Measurements from ENCODE around the gene FARS2.
A peak's percentile ranks its signal among the peaks of the same experiment; 100 is the strongest.

Gene FARS2

DNA sequence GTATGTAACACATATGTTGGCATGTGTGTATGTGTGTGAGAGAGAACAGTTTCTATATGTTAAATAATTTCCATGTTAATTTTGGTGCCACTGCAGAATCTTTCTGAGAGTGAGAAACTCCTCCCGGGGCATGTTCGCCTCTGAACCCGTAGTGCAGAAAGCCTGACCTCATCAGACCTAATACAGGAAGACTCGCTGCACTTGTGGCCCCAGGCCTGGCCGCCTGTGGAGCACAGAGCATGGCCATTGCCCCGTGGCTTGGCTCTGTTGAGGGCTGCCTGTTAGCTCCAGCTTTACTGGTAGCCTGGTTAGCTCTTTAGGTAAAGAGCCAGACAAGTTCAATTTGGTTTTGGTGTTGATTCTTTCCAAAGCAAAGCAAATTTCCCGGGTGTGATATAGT lies 25.5 kb downstream of the FARS2 start:
- no peak for DNase-seq (ENCODE audit: low spot score)
- H3K27ac ChIP-seq, result no peak overlapping the region
- ChIA-PET CTCF (no interaction called here), POLR2A (ENCODE audit: low non-redundant PET) (no interaction called here)
- TF ChIP-seq, protein P1, sequence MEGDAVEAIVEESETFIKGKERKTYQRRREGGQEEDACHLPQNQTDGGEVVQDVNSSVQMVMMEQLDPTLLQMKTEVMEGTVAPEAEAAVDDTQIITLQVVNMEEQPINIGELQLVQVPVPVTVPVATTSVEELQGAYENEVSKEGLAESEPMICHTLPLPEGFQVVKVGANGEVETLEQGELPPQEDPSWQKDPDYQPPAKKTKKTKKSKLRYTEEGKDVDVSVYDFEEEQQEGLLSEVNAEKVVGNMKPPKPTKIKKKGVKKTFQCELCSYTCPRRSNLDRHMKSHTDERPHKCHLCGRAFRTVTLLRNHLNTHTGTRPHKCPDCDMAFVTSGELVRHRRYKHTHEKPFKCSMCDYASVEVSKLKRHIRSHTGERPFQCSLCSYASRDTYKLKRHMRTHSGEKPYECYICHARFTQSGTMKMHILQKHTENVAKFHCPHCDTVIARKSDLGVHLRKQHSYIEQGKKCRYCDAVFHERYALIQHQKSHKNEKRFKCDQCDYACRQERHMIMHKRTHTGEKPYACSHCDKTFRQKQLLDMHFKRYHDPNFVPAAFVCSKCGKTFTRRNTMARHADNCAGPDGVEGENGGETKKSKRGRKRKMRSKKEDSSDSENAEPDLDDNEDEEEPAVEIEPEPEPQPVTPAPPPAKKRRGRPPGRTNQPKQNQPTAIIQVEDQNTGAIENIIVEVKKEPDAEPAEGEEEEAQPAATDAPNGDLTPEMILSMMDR (conservative IDR thresholded peaks at IDR 0.05; ENCODE audit: low read depth), result no peak

DNA sequence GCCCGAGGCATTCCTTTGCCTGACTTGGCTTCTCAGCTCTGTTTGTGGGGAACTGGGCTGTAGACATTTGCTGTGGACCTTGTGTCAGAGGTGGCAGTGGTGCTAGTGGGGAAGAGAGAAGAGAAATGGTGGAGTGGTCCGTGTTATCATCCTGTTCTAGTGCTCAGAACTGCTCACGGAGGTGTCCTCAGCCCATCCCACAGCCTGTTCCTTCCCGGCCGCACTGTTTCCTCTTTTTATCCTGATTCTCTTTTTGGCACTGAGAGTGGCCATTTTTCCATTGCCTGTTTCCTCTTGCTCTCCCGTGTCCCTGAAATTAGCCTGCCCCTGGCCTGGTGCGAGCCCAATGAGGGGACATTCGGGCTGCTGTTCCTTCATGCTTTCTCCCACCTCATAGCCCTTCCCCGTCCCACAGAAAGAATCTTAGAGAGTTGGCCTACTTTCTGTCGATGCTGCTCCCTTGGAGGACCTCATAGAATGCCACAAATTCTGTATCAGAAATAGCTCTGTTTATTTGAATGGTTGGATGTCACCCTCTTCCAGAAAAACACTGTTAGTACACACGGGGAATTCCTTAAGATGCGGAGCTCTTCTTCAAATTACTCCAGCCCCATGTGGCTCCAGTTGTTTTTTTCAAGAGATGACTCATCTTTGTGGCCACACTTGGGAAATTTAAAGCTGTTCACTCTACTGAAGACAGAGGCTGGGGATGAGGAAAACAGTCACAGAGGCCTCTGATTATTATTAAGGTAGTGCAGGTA lies 26.1 kb downstream of the FARS2 start:
- CTCF ChIA-PET, result interaction anchor here (0.6 kb wide), 2 partner anchors 37 to 182 kb away, joined by 3 read pairs; no protein-coding TSS in a partner anchor

DNA sequence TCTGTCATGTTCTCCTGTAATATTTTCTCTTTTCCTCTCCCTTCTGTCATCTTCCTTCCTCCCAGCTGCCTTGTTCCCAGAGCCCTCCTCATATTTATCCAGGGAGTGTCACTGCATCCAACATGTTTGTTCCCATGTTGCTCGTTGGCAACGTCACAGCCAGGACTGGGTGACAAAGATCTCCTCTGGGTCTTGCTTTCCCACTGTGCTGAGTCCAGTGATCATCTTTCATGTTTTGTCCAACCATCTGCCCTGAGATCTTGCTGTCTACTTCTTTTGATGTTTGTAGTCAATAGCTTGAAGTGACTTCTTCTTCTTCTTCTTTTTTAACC lies 26.6 kb downstream of the FARS2 start:
- CTCF ChIA-PET, result interaction anchor here (0.6 kb wide), 1 partner anchor 37 kb away, joined by 3 read pairs; no protein-coding TSS in a partner anchor
- DNase-seq (ENCODE audit: low spot score), result no peak
- no peak overlapping the region for H3K27ac ChIP-seq
- TF ChIP-seq, protein P1 (conservative IDR thresholded peaks at IDR 0.05; ENCODE audit: low read depth), result no peak
- POLR2A ChIA-PET (ENCODE audit: low non-redundant PET), result no interaction called here

More for the DNA sequence above, 26.1 kb downstream of the FARS2 start:
- TF ChIP-seq, protein P1 (conservative IDR thresholded peaks at IDR 0.05; ENCODE audit: low read depth), result no peak
- peak; percentile 63 for DNase-seq (ENCODE audit: low spot score)
- POLR2A ChIA-PET (ENCODE audit: low non-redundant PET), result no interaction called here
- no peak overlapping the region for H3K27ac ChIP-seq

DNA sequence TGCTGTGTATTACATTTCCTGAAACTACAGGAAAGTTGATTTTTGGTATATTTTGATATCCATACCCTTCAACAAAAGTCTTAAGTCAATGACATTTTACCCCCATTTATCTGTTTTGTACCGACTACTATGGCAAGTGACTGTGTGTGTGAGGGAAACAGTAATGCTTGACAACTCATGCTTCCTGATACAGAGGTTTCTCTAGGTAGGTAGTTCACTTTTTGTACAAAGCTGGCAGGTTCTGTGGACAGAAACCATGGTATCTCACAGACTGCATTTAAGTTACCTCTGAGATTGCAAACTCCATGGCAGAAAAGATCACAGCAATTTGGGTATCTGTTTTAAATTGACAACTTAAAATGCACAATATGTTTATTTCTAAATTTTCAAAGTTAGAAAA lies 28.8 kb downstream of the FARS2 start:
- no peak overlapping the region for H3K27ac ChIP-seq
- ChIA-PET POLR2A (ENCODE audit: low non-redundant PET) (no interaction called here), CTCF (no interaction called here)
- TF ChIP-seq, protein P1 (conservative IDR thresholded peaks at IDR 0.05; ENCODE audit: low read depth), result no peak
- no peak for DNase-seq (ENCODE audit: low spot score)

DNA sequence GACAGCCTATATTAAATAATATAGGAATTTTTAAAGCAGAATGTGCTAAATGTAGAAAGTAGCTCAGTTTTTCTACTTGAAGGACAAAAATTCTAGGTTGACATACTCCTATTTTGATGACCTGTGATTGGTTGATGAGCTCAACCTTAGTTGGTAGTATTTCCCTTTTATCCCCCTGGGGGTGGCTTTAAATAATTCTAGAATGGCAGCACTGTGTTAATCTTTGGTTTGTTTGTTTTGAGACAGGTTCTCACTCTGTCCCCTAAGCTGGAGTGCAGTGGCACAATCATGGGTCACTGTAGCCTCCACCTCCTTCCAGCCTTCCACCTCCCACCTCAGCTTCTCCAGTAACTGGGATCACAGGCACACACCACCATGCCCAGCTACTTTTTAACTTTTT lies 29.2 kb downstream of the FARS2 start:
- TF ChIP-seq, protein P1 (conservative IDR thresholded peaks at IDR 0.05; ENCODE audit: low read depth), result no peak
- POLR2A ChIA-PET (ENCODE audit: low non-redundant PET), result no interaction called here

DNA sequence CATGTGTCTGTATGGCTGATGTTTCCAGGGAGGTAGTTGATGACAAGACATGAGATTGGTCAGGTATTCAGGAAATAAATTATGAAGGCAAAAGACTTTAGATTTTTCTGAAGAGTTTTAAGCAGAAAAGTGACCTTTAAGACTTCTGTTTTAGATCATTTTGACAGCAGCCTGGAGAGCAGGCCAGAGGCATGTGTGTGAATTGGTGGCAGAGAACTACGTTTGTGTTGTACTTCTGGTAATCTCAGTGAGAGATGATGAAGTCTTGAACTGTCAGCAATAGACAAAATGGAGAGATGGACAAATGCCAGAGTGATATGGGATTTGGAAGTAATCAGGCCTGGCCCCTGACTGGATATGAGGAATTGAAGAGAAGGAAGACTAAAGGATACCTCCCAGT lies 30.8 kb downstream of the FARS2 start:
- no peak overlapping the region for H3K27ac ChIP-seq
- POLR2A ChIA-PET (ENCODE audit: low non-redundant PET), result no interaction called here
- CTCF ChIA-PET, result no interaction called here
- DNase-seq (ENCODE audit: low spot score), result no peak
- TF ChIP-seq, protein P1 (conservative IDR thresholded peaks at IDR 0.05; ENCODE audit: low read depth), result no peak

More for the DNA sequence above, 29.2 kb downstream of the FARS2 start:
- no peak overlapping the region for H3K27ac ChIP-seq
- no peak for DNase-seq (ENCODE audit: low spot score)
- CTCF ChIA-PET, result interaction anchor here (0.6 kb wide), 1 partner anchor 12 kb away, joined by 3 read pairs; no protein-coding TSS in a partner anchor
